K562 (cell line): Measurements from ENCODE around the gene HAND2. TPM values are rescaled to one million over a fixed set of nuclear protein-coding genes. Genes with fewer than 3 reads are reported as not detected.

Experiments
- ATAC-seq: fragments of 200-7000 bp; cut with Tn5 transposase; 3 replicates; pipeline ENCODE4 v1.9.1; 2020; ENCODE audit warnings: moderate library complexity
- BruUV-seq: library from RNA; stranded (reverse); fragments of 400-500 nt; replicated peaks from 2 replicates; lab custom pipeline; 2021; lab: Mats Ljungman, UMichigan
- CTCF ChIA-PET: fragments of 300-600 bp; formaldehyde crosslinking; extraction: SDS; loops from one replicate; lab custom pipeline; 2021; ENCODE audit warnings: low intra/inter-chr PET ratio; lab: Yijun Ruan, JAX
- POLR2A ChIA-PET: fragments of 300-600, 350-650 bp; sonication (Branson Sonifier 250); formaldehyde crosslinking; extraction: SDS; loops from one replicate; lab custom pipeline; 2021; ENCODE audit warnings: antibody characterized with exemption, inconsistent platforms; lab: Yijun Ruan, JAX
- DNase-seq, 4 experiments: peaks; one replicate each; pipeline versions ENCODE4 v3.0.0 to v3.0.0-alpha.2; 2011 to 2018; ENCODE audit warnings: low spot score in 3 of 4, mixed read lengths in 3 of 4; ENCODE audit errors: extremely low read depth in 1 of 4
- FAIRE-seq: peaks from 2 replicates; lab custom pipeline; 2011; peaks lifted over from hg19 to GRCh38; lab: Jason Lieb, UNC
- H2AFZ ChIP-seq: 2 replicates; pipeline ENCODE4 v1.6.0; 2011; ENCODE audit warnings: low read depth, low read length, control low read depth, inconsistent platforms
- H3K27ac ChIP-seq: fragments of 200-600 bp; 3 replicates; pipeline ENCODE4 v1.8.0; 2011; ENCODE audit warnings: low read depth, mild to moderate bottlenecking, control low read depth, inconsistent platforms, low read length, moderate library complexity, mixed read lengths; ENCODE audit errors: extremely low read depth
- H3K27me3 ChIP-seq, 2 experiments: fragments of 300-600 bp in 1 of 2; 2 replicates in 1 of 2; 3 replicates in 1 of 2; pipeline versions ENCODE4 v1.6.0 to v1.8.0; 2011; ENCODE audit warnings: inconsistent platforms in 2 of 2, low read length in 2 of 2, mild to moderate bottlenecking in 1 of 2, mixed read lengths in 1 of 2, moderate library complexity in 1 of 2; ENCODE audit not compliant: control insufficient read depth in 2 of 2, insufficient read depth in 2 of 2
- H3K36me3 ChIP-seq: fragments of 300-600 bp; 3 replicates; pipeline ENCODE4 v1.8.0; 2011; ENCODE audit warnings: mild to moderate bottlenecking, low read length, inconsistent platforms; ENCODE audit not compliant: control insufficient read depth, insufficient read depth
- H3K4me1 ChIP-seq, 2 experiments: fragments of 200-600 bp in 1 of 2; replicated peaks in 1 of 2; 2 replicates in 1 of 2; 3 replicates in 1 of 2; pipeline versions ENCODE4 v1.5.1 to v1.8.0; 2011; ENCODE audit warnings: inconsistent platforms in 2 of 2, low read length in 2 of 2, mild to moderate bottlenecking in 1 of 2, mixed read lengths in 1 of 2, moderate library complexity in 1 of 2; ENCODE audit not compliant: control insufficient read depth in 2 of 2, insufficient read depth in 2 of 2
- H3K4me2 ChIP-seq: 2 replicates; pipeline ENCODE4 v1.6.1; 2011; ENCODE audit warnings: low read length, control low read depth, inconsistent platforms, mixed read lengths; ENCODE audit not compliant: insufficient read depth
- H3K4me3 ChIP-seq: fragments of 200-600 bp; sonication (generic), shearing (Covaris generic); 2 replicates; pipeline ENCODE4 v1.5.1; 2016; ENCODE audit warnings: control low read depth, inconsistent platforms
- H3K79me2 ChIP-seq: fragments of 200-600 bp; 3 replicates; pipeline ENCODE4 v1.8.0; 2011; ENCODE audit warnings: low read length, inconsistent platforms; ENCODE audit not compliant: control insufficient read depth, insufficient read depth
- H3K9ac ChIP-seq, 2 experiments: 2 replicates each; pipeline versions ENCODE4 v1.6.0 to v1.6.1; 2011; ENCODE audit warnings: low read depth in 2 of 2, low read length in 2 of 2, control low read depth in 1 of 2, inconsistent platforms in 1 of 2, mild to moderate bottlenecking in 1 of 2, mixed read lengths in 1 of 2; ENCODE audit not compliant: insufficient read depth in 1 of 2
- H3K9me1 ChIP-seq: one replicate; pipeline ENCODE4 v1.6.0; 2011; ENCODE audit warnings: inconsistent platforms, mild to moderate bottlenecking, low read length, moderate library complexity; ENCODE audit not compliant: control insufficient read depth, insufficient read depth
- H3K9me3 ChIP-seq: replicated peaks from 2 replicates; pipeline ENCODE4 v1.5.1; 2011; ENCODE audit warnings: low read depth, low read length, inconsistent platforms; ENCODE audit not compliant: control insufficient read depth, insufficient read depth
- H4K20me1 ChIP-seq: replicated peaks from 2 replicates; pipeline ENCODE4 v1.6.1; 2011; ENCODE audit warnings: low read length, inconsistent platforms, mixed read lengths; ENCODE audit not compliant: control insufficient read depth, insufficient read depth
- EGR1 ChIP-seq: fragments of 450-650 bp; conservative IDR thresholded peaks from 2 replicates; pipeline ENCODE4 v1.6.1; 2017; ENCODE audit warnings: mild to moderate bottlenecking
- EP300 ChIP-seq: IDR thresholded peaks from 2 replicates; pipeline ENCODE4 v1.6.1; 2012; ENCODE audit warnings: low read length, improper control_type of control experiment
- NFRKB ChIP-seq: fragments of 450-650 bp; IDR thresholded peaks from 2 replicates; pipeline ENCODE4 v1.6.1; 2016; ENCODE audit warnings: low read depth
- TCF3 ChIP-seq: sonication (generic); formaldehyde crosslinking; IDR thresholded peaks from 2 replicates; pipeline ENCODE4 v1.4.0; 2020; ENCODE audit warnings: mild to moderate bottlenecking, missing genetic modification reagents
- XRCC3 ChIP-seq: fragments of 450-650 bp; IDR thresholded peaks from 2 replicates; pipeline ENCODE4 v1.6.1; 2017; ENCODE audit warnings: mild to moderate bottlenecking, moderate library complexity
- WGBS: fragments of 100-300 bp; shearing (Covaris generic); methylation state at CpG from one replicate; pipeline ENCODE4 v1.1.6; 2016; ENCODE audit warnings: low coverage, mixed read lengths; ENCODE audit not compliant: insufficient coverage; ENCODE audit errors: missing lambda C conversion rate; 5-methylcytosine and 5-hydroxymethylcytosine counted together
- in situ Hi-C: fragments of 300-500 bp; cut with MboI; formaldehyde crosslinking; loops from 4 replicates; pipeline ENCODE4 v1.15.0; 2018; ENCODE audit warnings: inconsistent platforms, mixed read lengths
- intact Hi-C: fragments of 100-400 bp; cut with micrococcal nuclease; formaldehyde crosslinking; loops from 2 replicates; pipeline ENCODE4 v1.14.2; 2022
- polyA plus RNA-seq, 8 experiments: library from polyadenylated mRNA; depleted of rRNA in 4 of 8; stranded (reverse) in 5 of 8; unstranded in 3 of 8; fragments of >200 nt; fragmentation: Nextera tagmentation in 2 of 8; fragmentation: Illumina TruSeq in 1 of 8; extraction: Ambion mirVana in 2 of 8; extraction: Trizol in 1 of 8; gene quantifications; 2 replicates each; pipeline versions ENCODE4 v1.2.1 to v1.2.3, GENCODE V29; 2011 to 2014; ENCODE audit warnings: inconsistent platforms in 1 of 8, missing spikeins in 1 of 8
- total RNA-seq, 7 experiments: library from RNA; depleted of rRNA in 6 of 7; stranded (reverse); fragments of >200 nt in 6 of 7; fragmentation: Illumina TruSeq in 2 of 7; extraction: Trizol in 2 of 7; gene quantifications; 2 replicates each; pipeline versions ENCODE4 v1.2.1 to v1.2.3, GENCODE V29; 2011 to 2021; ENCODE audit warnings: low replicate concordance in 1 of 7

HAND2 gene
- total and polyA plus RNA-seq, 9 of the 15 experiments (the other 6 are each of a cell fraction or from before 2014, with no cell fraction given), result 1.7 to 12.8 (median 4.9) TPM

DNA sequence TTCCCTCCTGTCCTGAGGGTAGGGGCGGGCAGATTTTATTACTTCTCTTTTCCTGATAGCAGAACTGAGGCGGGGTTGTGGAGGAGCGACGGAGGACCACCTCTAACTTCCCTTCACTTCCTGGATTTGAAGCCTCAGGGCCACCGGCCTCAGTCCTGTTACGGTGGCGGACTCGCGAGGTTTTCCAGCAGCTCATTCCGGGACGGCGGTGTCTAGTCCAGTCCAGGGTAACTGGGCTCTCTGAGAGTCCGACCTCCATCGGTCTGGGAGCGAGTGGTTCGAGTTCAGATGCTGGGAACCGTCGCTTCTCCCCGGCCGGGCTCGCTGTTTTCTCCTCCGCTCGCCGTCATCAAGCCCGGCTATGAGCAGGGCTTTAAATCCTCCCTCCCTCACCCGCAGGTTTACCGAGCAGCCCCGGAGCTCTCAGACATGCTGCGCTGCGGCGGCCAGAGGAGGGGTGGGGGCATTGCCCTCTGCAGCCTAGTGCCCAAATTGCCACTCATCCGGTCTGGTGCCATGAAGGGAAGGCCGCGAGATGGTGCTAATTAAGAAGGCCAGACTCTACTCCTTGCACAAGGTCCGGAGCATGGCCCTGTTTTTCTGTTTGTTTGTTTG, 23.3 kb downstream of the HAND2 start:
- H3K27ac ChIP-seq, result no peak overlapping the region
- no peaks in the 10 kb centered on the region for H4K20me1 ChIP-seq
- H3K79me2 ChIP-seq, result no peaks in the 10 kb centered on the region
- intact Hi-C loops (loop anchor here (1.0 to 10.0 kb wide), 3 partner anchors 242 to 484 kb away; no protein-coding TSS in a partner anchor), in situ Hi-C loops (loop anchor here (25.0 kb wide), 1 partner anchor 481 kb away; no protein-coding TSS in a partner anchor)
- DNase-seq, result no peak
- 46% methylated on average over 13 of the region's 35 CpGs for WGBS
- no peak overlapping the region for H3K9ac ChIP-seq
- peaks cover 0 to 7% of the 10 kb centered on the region in 2 experiments; a peak in 2 of 5 replicates for H3K4me1 ChIP-seq
- no peak overlapping the region for H3K4me3 ChIP-seq
- no peak overlapping the region for H3K4me2 ChIP-seq
- H3K27me3 ChIP-seq, result no peaks in the 10 kb centered on the region; a peak in 1 of 5 replicates
- ChIA-PET CTCF (interaction anchor here (0.7 to 1.3 kb wide), 3 partner anchors 80 to 650 kb away, joined by 3 to 4 read pairs (median 3); no protein-coding TSS in a partner anchor), POLR2A (no interaction called here)
- no peaks in the 10 kb centered on the region for H3K36me3 ChIP-seq
- BruUV-seq, result no TSS peak
- no peak for ATAC-seq
- no peak for FAIRE-seq
- H3K9me1 ChIP-seq, result no peaks in the 10 kb centered on the region
- TF ChIP-seq NFRKB (no peak), EGR1 (no peak), XRCC3 (no peak), EP300 (no peak), TCF3 (CRISPR knock-in tag) (no peak)
- no peak overlapping the region for H2AFZ ChIP-seq
- no peaks in the 10 kb centered on the region; the same call in 1 of the 2 replicates for H3K9me3 ChIP-seq
